GM21447 (cell line): Measurements from ENCODE around the gene CT47C1.
"Not testable (repeated sequence)": the region's sequence is repeated elsewhere in the genome, so short reads cannot be mapped to it uniquely, and the experiment has no call there.

ENCODE experiments used
- ATAC-seq: cut with Tn5 transposase; IDR thresholded peaks from one replicate; pipeline ENCODE4 v1.9.1; 2021; ENCODE audit not compliant: unreplicated experiment

Gene CT47C1

DNA sequence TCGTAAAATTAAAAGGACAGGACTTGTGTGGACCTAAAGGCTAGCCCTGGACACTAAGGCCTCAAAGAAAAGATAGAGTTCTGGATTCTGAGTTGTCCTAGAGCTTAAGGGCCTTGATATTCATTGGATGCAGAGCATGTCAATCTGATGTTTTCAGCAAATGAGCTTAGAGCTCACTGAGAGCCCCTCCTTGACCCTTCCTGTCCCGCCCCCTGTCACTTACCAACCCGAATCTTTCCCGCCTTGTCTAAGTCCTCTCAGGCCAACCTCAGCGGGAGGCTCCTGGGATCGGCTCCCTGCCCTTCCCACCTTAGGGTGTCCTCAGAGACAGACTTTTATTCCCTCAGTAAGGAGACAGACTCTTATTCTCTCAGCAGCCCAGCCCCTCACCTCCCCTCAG lies at the start of gene CT47C1:
CT47C1 (plus strand) TSS at position 250 of the 400 bp plus-strand sequence. CDS start 233 bp downstream, outside the sequence.
- no peak for ATAC-seq

DNA sequence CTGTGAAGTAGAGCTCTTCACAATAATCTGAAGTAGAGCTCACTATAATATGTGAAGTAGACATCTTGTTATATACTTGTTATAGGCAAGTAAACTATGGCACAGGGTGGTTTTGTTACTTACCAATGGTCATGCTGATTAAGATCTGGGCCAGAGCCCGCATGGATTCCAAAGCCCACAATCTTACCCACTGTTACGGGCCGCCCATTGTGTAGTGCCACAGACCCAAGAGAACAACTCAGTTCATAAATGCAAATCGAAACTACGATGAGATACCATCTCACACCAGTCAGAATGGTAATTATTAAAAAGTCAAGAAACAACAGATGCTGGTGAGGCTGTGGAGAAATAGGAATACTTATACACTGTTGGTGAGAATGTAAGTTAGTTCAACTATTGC lies 46.9 kb upstream of the CT47C1 start:
- no peak for ATAC-seq

- ATAC-seq: not testable (repeated sequence)
Measured at GRCh38 chrX:119026344-119026743, 46.4 kb upstream of the CT47C1 start.

GRCh38 chrX:119027960-119028732 lies 44.6 kb upstream of the CT47C1 start:
- not testable (repeated sequence) for ATAC-seq

DNA sequence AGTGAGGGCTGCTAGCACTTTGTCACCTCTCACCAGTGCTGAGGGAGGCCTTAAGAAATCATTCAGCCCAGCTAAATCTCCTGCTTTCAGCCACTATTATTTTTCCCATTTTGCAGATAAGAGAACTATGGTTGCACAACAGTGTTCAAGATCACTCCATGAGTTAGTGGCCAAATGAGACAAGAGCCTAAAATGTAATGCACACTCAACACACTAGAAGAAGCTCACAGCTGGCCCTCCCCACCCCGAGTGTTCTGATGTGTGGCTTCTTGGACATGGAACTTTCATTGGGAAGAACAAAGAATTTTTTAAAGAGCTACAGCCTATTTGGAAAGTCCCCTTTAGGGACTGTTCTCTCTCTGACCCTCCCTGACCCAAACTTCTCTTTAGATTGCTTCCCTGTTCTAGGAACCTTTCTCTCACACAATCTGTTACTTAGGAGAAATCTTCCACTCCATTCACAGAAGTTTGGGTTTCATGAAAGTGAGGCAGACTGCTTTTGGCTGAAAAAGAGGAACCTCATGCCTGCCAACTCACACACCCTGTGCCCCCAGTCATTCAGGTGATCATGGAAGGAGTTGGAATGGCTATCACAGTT lies 44.0 kb upstream of the CT47C1 start:
- ATAC-seq: no peak

GRCh38 chrX:119029656-119030055 lies 43.1 kb upstream of the CT47C1 start:
- not testable (repeated sequence) for ATAC-seq

DNA sequence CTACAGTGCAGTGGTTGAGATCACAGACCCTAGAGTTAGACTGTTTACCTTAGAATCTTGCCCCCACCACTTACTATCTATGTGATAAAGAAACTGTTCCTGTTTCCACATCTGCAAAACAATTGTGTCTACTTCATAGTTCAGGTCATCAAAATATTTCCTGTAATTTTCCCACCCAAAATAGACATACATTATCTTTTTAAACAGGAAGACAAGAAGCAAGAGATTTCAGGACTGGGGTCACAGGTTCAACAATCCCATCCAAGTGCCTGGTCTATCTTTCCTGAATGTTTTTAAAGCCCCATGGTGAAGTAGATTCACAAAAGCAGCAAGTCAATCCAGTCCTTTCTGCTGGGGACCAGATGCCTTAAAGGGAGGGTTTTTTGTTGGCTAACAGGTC lies 41.8 kb upstream of the CT47C1 start:
- ATAC-seq: no peak

- ATAC-seq: no peak
Measured at GRCh38 chrX:119036107-119037029, 36.4 kb upstream of the CT47C1 start.

DNA sequence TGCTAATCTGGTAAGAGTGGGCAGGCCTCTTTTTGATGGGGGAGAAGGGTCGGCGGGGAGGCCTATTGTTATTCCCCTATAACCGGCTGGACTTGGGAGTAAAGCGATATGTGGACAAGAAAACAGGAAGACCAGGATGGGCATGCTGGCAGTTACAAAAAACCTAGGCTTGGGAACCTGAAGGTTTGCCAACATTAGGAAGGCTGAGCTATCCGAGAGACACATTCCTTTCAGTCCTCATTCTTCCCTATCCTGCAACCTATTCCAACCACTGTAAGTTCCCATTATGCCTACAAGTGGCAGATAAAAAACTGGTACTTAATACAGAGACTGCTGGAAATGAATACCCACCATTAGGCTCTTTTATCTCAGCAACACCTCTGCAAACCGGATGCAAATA lies 32.4 kb upstream of the CT47C1 start:
- ATAC-seq: no peak

DNA sequence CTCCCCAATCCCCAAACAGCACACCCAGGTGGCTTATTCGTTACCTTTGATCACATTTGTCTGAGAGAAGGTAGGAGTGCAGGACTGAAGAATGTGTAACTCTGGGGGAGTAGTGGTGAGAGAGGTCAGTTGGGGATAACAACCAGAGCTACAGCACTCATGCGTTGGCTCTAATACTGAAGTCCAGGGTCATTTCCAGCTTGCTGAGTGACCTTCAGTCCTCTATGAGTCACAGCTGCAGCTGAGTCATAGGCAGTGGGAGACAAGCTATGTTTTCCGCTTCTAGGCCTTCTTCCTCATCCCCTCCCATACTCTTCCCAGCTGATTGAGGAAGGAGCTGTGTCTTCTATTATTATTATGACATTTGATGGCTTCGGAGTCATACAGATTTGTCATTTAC lies 31.6 kb upstream of the CT47C1 start:
- no peak for ATAC-seq

DNA sequence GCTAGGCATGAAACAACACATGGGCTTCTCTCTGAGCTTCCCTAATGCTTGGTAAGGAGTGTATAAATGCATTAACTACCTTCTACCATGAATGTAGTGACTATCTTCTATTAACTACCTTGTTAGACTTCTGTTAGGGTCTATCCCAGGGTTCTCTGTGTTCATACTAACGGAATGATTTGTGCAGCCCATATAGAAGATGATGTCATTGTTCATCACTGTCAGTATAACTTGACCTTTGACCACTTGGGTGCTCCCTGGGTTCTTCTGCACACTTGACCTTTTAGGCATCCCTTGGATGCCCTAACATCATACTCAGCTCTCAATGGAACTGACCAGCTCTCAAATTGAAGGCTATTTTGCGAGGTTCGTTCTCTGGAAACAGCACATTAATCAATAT lies 30.8 kb upstream of the CT47C1 start:
- ATAC-seq: no peak

DNA sequence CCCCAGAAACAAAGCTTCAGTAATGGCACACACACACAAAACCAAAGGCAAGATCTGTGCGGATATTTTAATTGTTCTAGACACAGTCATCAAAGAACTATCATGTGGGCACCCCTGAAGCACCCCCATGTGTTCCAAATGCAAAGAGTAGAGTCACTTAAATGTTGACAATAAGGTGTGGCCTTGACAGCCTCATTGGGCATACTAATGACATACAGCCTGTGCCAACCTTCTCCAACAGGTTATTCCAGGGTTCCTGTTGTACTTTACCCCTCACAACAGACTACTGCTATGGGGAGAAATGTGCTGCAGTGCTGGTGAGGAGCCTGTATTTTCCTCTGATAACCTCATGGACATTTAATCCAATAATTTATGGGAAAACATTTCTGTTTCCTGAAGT lies 29.8 kb upstream of the CT47C1 start:
- no peak for ATAC-seq

DNA sequence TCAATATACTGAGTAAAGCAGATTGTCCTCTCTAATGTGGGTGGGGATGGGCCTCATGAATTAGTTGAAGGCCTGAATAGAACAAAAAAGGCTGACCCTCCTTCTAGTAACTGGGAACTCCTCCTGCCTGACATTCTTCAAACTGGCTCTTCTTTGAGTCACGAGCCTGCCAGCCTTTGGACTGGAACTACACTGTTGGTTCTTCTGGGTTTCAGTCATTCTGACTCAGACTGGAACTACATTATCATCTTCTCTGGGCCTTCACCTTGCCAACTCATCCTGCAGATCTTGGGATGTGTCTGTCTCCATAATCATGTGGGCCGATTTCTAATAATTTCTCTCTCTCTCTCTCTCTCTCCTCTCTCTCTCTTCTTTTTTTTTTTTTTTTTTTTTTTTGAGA lies 26.9 kb upstream of the CT47C1 start:
- no peak for ATAC-seq

GRCh38 chrX:119055687-119056086 lies 17.1 kb upstream of the CT47C1 start:
- ATAC-seq: no peak

GRCh38 chrX:119062750-119063374 lies 9.9 kb upstream of the CT47C1 start:
- no peak for ATAC-seq

- no peak for ATAC-seq
Measured at GRCh38 chrX:119063428-119063827, 9.4 kb upstream of the CT47C1 start.

GRCh38 chrX:119067023-119067739 lies 5.6 kb upstream of the CT47C1 start:
- ATAC-seq: no peak

- no peak for ATAC-seq
Measured at GRCh38 chrX:119069128-119069527, 3.7 kb upstream of the CT47C1 start.

- ATAC-seq: no peak
Measured at GRCh38 chrX:119069762-119070161, 3.0 kb upstream of the CT47C1 start.

GRCh38 chrX:119071381-119071780 lies 1.4 kb upstream of the CT47C1 start:
- peak; percentile 84 for ATAC-seq
